DOHH2 (cell line): ENCODE results near the gene GNB1L.

ENCODE experiments used
- H3F3A ChIP-seq: fragments of 200-600 bp; sonication (generic), shearing (Covaris generic); 2 replicates; pipeline ENCODE4 v1.6.0; 2016; ENCODE audit warnings: antibody characterized with exemption, mild to moderate bottlenecking; ENCODE audit not compliant: control insufficient read depth, insufficient read depth
- H3K27ac ChIP-seq: fragments of 200-600 bp; sonication (generic); 2 replicates; pipeline ENCODE4 v1.5.1; 2014; ENCODE audit warnings: low read depth, mild to moderate bottlenecking, low read length, moderate library complexity
- H3K27me3 ChIP-seq: fragments of 200-600 bp; sonication (generic); 2 replicates; pipeline ENCODE4 v1.6.1; 2014; ENCODE audit warnings: mild to moderate bottlenecking, low read length, mixed read lengths; ENCODE audit not compliant: control insufficient read depth
- H3K36me3 ChIP-seq: fragments of 200-600 bp; sonication (generic); 2 replicates; pipeline ENCODE4 v1.6.1; 2014; ENCODE audit warnings: mild to moderate bottlenecking, low read length, moderate library complexity, mixed read lengths; ENCODE audit not compliant: control insufficient read depth
- H3K4me1 ChIP-seq: fragments of 200-600 bp; sonication (generic); 2 replicates; pipeline ENCODE4 v1.6.1; 2014; ENCODE audit warnings: mild to moderate bottlenecking, low read length, mixed read lengths; ENCODE audit not compliant: control insufficient read depth
- H3K4me2 ChIP-seq: fragments of 200-600 bp; sonication (generic); 2 replicates; pipeline ENCODE4 v1.6.0; 2014; ENCODE audit warnings: mild to moderate bottlenecking, low read length, moderate library complexity
- H3K4me3 ChIP-seq: fragments of 200-600 bp; sonication (generic); 2 replicates; pipeline ENCODE4 v1.5.1; 2014; ENCODE audit warnings: mild to moderate bottlenecking, low read length, mixed read lengths
- H3K79me2 ChIP-seq: fragments of 200-600 bp; sonication (generic); 2 replicates; pipeline ENCODE4 v1.6.1; 2014; ENCODE audit warnings: mild to moderate bottlenecking, low read length, mixed read lengths; ENCODE audit not compliant: control insufficient read depth
- H3K9me2 ChIP-seq: fragments of 200-600 bp; sonication (generic); replicated peaks from 2 replicates; pipeline ENCODE4 v1.6.1; 2014; ENCODE audit warnings: mild to moderate bottlenecking, low read length, mixed read lengths; ENCODE audit not compliant: control insufficient read depth
- H3K9me3 ChIP-seq: fragments of 200-600 bp; sonication (generic); 2 replicates; pipeline ENCODE4 v1.6.1; 2014; ENCODE audit warnings: antibody characterized with exemption, low read length, mixed read lengths; ENCODE audit not compliant: control insufficient read depth, insufficient read depth
- H4K20me1 ChIP-seq: fragments of 200-600 bp; sonication (generic); 2 replicates; pipeline ENCODE4 v1.6.0; 2014; ENCODE audit warnings: low read depth, mild to moderate bottlenecking, antibody characterized with exemption, low read length, moderate library complexity; ENCODE audit not compliant: control insufficient read depth, insufficient read depth
- EZH2phosphoT487 ChIP-seq: fragments of 200-600 bp; sonication (generic); IDR thresholded peaks from 2 replicates; pipeline ENCODE4 v1.6.1; 2017; ENCODE audit warnings: borderline replicate concordance, mild to moderate bottlenecking, antibody characterized with exemption, low read length, moderate library complexity, mixed read lengths
- TF ChIP-seq, protein P1 (sequence below): fragments of 200-600 bp; sonication (generic); IDR thresholded peaks from one replicate; pipeline ENCODE4 v1.5.1; 2014; ENCODE audit warnings: antibody characterized with exemption, mild to moderate bottlenecking, low read depth, low read length; ENCODE audit not compliant: poor library complexity, severe bottlenecking

GNB1L gene

DNA sequence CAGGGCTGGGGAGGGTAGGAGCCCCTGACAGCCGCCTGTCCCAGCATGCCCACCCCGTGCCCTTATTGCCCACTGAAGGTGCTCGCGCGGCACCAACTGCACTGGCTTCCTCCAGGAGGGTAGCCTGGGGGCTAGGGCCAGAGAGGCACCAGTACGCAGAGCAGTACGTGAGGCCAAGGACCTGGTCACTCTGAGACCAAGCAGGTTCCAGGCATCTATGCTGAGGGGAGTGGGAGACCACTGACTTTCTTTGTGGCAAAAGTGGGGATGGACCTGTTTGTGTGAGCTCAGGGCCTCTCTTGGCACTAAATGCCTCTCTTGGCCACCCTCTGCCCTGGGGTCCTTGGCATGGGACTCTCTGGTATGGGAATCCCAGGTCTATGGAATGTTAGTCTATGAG lies 120.5 kb downstream of the GNB1L start:
- no peaks in the 10 kb centered on the region for H3K9me2 ChIP-seq
- peaks cover 4% of the 10 kb centered on the region; the same call in 1 of the 2 replicates for H3K27me3 ChIP-seq
- H3K79me2 ChIP-seq = no peaks in the 10 kb centered on the region
- H4K20me1 ChIP-seq = no peaks in the 10 kb centered on the region
- no peaks in the 10 kb centered on the region for H3K9me3 ChIP-seq
- H3F3A ChIP-seq = no peaks in the 10 kb centered on the region
- no peak overlapping the region for H3K4me2 ChIP-seq
- peaks cover 5% of the 10 kb centered on the region for H3K4me1 ChIP-seq
- TF ChIP-seq EZH2phosphoT487 = no peak
- TF ChIP-seq, protein P1, sequence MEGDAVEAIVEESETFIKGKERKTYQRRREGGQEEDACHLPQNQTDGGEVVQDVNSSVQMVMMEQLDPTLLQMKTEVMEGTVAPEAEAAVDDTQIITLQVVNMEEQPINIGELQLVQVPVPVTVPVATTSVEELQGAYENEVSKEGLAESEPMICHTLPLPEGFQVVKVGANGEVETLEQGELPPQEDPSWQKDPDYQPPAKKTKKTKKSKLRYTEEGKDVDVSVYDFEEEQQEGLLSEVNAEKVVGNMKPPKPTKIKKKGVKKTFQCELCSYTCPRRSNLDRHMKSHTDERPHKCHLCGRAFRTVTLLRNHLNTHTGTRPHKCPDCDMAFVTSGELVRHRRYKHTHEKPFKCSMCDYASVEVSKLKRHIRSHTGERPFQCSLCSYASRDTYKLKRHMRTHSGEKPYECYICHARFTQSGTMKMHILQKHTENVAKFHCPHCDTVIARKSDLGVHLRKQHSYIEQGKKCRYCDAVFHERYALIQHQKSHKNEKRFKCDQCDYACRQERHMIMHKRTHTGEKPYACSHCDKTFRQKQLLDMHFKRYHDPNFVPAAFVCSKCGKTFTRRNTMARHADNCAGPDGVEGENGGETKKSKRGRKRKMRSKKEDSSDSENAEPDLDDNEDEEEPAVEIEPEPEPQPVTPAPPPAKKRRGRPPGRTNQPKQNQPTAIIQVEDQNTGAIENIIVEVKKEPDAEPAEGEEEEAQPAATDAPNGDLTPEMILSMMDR = no peak
- H3K4me3 ChIP-seq = no peak overlapping the region
- H3K27ac ChIP-seq = no peak overlapping the region
- no peaks in the 10 kb centered on the region for H3K36me3 ChIP-seq

DNA sequence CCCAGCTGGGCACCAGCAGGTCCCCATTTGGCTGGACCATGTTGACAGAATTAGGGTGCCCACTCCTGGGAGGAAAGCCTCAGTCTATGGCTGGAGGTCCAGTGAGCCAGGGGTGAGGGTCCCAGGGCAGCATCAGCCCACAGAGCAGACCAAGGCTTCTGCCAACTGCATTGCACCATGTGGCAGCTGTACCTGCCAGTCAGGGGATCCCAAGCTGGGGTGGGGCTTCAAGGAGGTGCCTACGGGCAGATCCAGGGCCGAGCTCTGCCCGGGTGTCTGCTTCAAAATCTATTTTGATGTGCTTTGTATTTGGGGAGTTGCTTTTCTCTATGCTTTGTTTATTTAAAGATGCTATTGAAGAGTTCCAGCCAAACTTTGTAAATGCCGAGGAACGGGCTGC lies 120.9 kb downstream of the GNB1L start:
- H3K79me2 ChIP-seq = no peaks in the 10 kb centered on the region
- no peaks in the 10 kb centered on the region for H3K36me3 ChIP-seq
- no peak overlapping the region for H3K4me2 ChIP-seq
- TF ChIP-seq, protein P1 = no peak
- TF ChIP-seq EZH2phosphoT487 = no peak
- H3K9me3 ChIP-seq = no peaks in the 10 kb centered on the region
- no peaks in the 10 kb centered on the region for H4K20me1 ChIP-seq
- no peak overlapping the region for H3K4me3 ChIP-seq
- no peaks in the 10 kb centered on the region for H3K9me2 ChIP-seq
- no peak overlapping the region for H3K27ac ChIP-seq
- H3K27me3 ChIP-seq = peaks cover 4% of the 10 kb centered on the region; the same call in 1 of the 2 replicates
- no peaks in the 10 kb centered on the region for H3F3A ChIP-seq
- H3K4me1 ChIP-seq = peaks cover 5% of the 10 kb centered on the region
